VCaP (cell line): ENCODE data around the gene PRDM10.

Experiments used
- H3K27ac ChIP-seq: fragments of 450-650 bp; 2 replicates; pipeline ENCODE4 v1.5.1; 2017
- TF ChIP-seq, protein P1 (sequence below): fragments of 450-650 bp; conservative IDR thresholded peaks from 2 replicates; pipeline ENCODE4 v1.5.1; 2017; ENCODE audit warnings: mild to moderate bottlenecking, moderate library complexity

Gene PRDM10

DNA sequence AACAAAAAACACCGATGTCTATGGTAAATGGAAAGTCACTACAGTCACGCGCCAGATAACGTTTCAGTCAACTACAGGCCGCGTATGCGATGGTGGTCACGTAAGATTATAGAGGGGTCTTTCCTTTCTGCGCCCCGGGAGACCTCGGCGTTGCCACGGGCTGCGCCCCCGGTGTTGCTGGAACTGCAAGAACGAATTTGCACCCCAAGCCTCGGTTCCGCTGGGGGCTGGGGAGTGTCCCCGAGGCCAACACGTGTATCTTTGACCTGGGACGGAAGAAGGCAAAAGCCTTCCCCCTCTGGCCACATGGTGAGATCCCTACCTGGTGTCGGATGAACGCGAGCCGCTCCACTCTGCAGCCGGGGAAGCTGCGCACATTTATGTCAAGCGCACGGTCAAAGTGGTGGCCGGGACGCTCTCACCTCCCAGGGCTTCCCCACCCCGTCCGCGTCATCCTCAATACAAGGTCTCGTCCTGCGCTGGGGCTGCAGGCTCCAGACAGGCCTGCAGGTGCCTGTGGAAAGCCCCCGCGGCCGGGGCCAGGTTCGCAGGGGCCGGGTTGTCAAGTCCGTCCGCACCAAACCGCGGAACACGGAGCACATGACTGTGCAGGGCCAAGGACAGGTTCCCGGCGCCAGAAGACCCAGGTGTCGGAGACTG is 37.8 kb upstream of the PRDM10 start:
- TF ChIP-seq, protein P1, sequence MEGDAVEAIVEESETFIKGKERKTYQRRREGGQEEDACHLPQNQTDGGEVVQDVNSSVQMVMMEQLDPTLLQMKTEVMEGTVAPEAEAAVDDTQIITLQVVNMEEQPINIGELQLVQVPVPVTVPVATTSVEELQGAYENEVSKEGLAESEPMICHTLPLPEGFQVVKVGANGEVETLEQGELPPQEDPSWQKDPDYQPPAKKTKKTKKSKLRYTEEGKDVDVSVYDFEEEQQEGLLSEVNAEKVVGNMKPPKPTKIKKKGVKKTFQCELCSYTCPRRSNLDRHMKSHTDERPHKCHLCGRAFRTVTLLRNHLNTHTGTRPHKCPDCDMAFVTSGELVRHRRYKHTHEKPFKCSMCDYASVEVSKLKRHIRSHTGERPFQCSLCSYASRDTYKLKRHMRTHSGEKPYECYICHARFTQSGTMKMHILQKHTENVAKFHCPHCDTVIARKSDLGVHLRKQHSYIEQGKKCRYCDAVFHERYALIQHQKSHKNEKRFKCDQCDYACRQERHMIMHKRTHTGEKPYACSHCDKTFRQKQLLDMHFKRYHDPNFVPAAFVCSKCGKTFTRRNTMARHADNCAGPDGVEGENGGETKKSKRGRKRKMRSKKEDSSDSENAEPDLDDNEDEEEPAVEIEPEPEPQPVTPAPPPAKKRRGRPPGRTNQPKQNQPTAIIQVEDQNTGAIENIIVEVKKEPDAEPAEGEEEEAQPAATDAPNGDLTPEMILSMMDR, result no peak
- H3K27ac ChIP-seq, result no peak overlapping the region

DNA sequence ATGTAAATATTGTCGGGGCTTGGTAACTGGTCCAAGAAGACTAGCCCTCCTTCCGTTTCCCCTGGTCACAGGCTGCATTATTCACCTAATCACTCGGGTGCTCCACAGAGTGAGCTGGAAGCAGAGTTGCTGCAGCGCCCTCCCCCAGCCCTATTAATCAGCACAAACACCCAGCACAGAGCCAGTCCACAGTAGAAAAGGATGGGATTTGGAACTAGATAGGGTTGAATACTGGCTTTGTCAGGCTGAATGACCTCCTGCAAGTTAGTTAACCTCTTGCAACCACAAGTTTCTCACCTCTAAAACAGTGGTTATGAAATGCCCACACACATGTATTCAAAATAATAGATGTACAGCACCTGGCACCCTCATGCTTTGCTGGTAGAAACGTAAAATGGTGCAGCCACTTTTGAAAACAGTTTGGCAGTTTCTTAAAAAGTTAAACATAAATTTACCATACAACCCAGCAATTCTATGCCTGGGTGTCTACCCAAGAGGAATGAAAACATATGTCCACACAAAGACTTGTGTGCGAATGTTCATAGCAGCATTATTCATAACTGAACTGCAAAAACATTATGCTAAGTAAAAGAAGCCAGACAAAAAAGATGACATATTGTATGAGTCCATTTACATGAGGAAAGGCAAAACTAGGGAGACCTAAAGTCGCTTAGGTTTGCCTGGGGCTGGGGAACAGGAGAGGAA is 35.4 kb upstream of the PRDM10 start:
- TF ChIP-seq, protein P1, result no peak
- no peak overlapping the region for H3K27ac ChIP-seq

DNA sequence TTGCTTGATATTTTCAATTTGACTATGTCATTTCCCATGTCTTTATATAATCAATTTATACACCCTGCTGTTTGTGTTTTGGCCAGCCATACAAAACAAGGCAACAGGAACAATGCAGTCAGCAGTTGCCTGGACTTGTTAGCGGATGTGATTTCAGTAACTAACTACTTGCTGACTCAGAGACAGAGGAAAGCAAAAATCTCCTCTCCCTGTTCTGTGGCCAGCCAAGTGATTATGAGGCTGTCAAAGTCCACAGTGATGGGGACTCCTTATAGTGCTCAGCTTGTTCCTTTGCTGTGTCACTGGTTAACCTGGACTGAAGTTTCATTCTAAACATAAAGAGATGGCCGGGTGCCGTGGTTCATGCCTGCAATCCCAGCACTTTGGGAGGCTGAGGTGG is 34.4 kb upstream of the PRDM10 start:
- no peak overlapping the region for H3K27ac ChIP-seq
- TF ChIP-seq, protein P1, result no peak

DNA sequence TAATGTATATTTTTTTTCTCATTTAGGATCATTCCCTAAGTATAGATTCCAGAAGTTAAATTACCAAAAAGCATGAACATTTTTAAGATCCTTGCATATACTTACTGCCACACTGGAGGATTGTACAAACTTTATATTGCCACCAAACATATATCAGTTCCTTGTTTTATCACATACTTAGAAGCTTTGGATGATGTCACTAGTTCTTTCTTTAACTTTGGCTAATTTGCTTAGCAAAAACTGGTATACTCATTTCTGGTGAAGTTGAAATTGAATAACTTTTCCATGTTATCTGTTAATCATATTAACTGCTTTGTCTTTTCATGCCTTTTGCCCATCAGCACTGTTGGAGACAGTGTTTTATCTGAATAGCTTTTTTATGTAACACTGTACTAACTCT is 31.6 kb upstream of the PRDM10 start:
- TF ChIP-seq, protein P1, result no peak
- no peak overlapping the region for H3K27ac ChIP-seq

DNA sequence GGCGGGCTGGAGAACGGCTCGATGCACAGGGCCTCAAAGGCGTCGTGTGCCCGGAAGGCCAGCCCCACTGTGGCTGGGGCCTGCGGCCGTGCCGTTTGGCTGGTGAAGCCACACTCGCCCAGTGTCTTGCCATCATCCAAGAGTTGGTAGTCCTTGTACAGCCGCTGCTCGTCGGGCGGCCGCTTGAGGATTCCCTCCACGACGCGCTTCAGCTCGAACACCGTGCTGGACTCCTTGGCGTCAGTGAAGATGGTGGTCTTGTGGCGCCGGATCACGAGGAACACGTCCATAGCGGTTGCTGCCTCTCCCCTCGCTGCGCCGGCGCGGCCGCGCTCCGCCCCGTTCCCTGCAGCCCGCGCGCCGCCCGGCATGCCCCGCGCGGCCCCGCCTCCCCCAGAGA is 30.3 kb upstream of the PRDM10 start:
- H3K27ac ChIP-seq, result no peak overlapping the region
- TF ChIP-seq, protein P1, result no peak

DNA sequence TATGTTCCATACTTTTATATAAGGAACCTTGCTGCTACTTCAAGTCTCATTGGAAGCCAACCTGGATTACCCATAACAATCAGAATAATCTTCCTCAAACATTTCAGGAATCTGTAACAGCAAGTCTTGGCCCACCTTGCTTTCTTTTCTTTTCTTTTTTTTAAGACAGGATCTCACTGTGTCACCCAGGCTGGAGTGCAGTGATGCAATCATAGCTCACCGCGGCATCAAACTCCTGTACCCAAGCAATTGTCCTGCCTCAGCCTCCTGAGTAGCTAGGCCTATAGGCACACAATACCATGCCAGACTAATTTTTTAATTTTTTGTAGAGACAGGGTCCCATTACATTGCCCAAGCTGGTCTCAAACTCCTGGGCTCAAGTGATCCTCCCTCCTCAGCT is 29.3 kb upstream of the PRDM10 start:
- TF ChIP-seq, protein P1, result no peak
- no peak overlapping the region for H3K27ac ChIP-seq

DNA sequence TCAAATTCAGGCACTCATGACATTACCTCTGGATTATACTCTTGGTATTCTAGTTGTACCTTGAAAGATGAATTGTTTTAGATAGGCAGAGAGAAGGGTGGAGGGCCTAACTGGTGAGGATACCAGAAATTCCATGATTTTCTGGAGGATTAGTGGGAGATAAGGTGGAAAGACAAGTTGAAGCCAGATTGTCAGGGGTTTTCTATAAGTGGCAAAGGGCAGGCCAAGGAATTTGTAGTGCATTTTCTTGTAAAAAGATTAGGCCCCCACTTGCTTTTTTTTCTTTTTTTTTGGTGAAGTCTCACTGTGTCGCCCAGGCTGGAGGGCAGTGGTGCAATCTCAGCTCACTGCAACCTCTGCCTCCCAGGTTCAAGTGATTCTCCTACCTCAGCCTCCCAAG is 28.4 kb upstream of the PRDM10 start:
- H3K27ac ChIP-seq, result no peak overlapping the region
- TF ChIP-seq, protein P1, result no peak
